ENCODE results near the gene TRA2A.

GRCh38 chr7:23482686-23483085 lies 49.1 kb downstream of the TRA2A start:
- no peak for TF ChIP-seq CTCF (IDR thresholded peaks at IDR 0.05; ENCODE audit: poor library complexity)
- TF ChIP-seq EZH2phosphoT487 (IDR thresholded peaks at IDR 0.05; ENCODE audit: low read depth, severe bottlenecking, unreplicated experiment): no peak
